GM12873 (cell line): Measurements from ENCODE around the gene GPC1.

Experiments
- CTCF ChIP-seq: IDR thresholded peaks from 2 replicates; pipeline ENCODE4 v1.5.1; 2012; ENCODE audit warnings: low read depth, mild to moderate bottlenecking, moderate library complexity, low read length, control low read depth; ENCODE audit not compliant: insufficient read depth; ENCODE audit errors: missing control alignments

GPC1 gene

GRCh38 chr2:240455272-240455646, 19.8 kb downstream of the GPC1 start:
- no peak for TF ChIP-seq CTCF

- TF ChIP-seq CTCF: no peak
Measured at GRCh38 chr2:240455647-240456446, 20.4 kb downstream of the GPC1 start.

GRCh38 chr2:240456447-240457222, 21.2 kb downstream of the GPC1 start:
- no peak for TF ChIP-seq CTCF

GRCh38 chr2:240457223-240458043, 22.0 kb downstream of the GPC1 start:
- TF ChIP-seq CTCF: no peak

GRCh38 chr2:240458044-240458899, 22.8 kb downstream of the GPC1 start:
- TF ChIP-seq CTCF: no peak

- no peak for TF ChIP-seq CTCF
Measured at GRCh38 chr2:240458900-240459391, 23.5 kb downstream of the GPC1 start.
